Measurements from ENCODE around the gene TFCP2. TPM values are rescaled to one million over a fixed set of nuclear protein-coding genes. Genes with fewer than 3 reads are reported as not detected.

TFCP2 gene
- total and polyA plus RNA-seq, 2 of the 13 experiments (the other 11 are each of a cell fraction or from before 2014, with no cell fraction given): 7.6 to 10.0 TPM

DNA sequence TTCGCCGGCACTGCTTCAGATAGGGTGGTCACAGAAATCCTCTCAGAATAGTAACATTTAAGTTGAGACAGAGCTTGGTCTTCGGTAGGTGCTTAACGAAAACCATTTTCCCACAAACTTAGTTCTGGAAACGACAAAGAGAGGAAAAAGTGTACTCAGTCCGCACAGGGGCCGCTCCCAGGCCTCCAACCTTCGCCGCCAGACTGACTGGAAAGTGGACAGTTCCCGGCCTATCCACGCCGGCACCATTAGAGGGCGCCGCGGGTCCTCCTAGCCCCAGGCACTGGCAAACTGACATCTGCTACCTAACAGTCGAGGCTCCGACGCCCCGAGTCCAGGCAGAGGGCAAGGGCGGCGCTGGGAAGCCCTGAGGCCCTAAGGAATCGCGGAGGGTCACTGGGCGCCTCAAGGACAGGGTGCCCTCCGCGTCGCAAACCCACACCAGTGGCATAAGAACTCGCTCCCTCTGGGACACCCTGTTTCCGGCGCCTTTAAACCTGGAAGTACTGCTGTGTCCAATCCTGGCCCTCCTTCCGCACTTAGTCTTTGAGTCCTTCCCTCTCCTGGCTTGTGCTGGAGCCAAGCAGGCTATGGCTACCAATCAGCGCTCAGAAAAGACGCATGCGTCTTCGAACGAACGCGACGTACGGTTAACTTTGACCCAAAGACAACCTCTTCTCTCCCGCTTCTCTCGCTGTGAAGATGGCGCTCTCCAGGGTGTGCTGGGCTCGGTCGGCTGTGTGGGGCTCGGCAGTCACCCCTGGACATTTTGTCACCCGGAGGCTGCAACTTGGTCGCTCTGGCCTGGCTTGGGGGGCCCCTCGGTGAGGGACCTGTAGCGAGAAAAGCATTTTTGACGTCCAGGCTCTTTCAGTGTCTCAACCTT lies 125.0 kb downstream of the TFCP2 start, which contains the start of gene LETMD1 (continued):
- TF ChIP-seq, protein P1, sequence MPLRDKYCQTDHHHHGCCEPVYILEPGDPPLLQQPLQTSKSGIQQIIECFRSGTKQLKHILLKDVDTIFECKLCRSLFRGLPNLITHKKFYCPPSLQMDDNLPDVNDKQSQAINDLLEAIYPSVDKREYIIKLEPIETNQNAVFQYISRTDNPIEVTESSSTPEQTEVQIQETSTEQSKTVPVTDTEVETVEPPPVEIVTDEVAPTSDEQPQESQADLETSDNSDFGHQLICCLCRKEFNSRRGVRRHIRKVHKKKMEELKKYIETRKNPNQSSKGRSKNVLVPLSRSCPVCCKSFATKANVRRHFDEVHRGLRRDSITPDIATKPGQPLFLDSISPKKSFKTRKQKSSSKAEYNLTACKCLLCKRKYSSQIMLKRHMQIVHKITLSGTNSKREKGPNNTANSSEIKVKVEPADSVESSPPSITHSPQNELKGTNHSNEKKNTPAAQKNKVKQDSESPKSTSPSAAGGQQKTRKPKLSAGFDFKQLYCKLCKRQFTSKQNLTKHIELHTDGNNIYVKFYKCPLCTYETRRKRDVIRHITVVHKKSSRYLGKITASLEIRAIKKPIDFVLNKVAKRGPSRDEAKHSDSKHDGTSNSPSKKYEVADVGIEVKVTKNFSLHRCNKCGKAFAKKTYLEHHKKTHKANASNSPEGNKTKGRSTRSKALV (CRISPR knock-in tag; IDR thresholded peaks at IDR 0.05): no peak
- TF ChIP-seq SRSF9 (IDR thresholded peaks at IDR 0.05; ENCODE audit: borderline replicate concordance, insufficient read depth, low read depth, low read length, poor library complexity, severe bottlenecking) (no peak), CHCHD3 (CRISPR knock-in tag; IDR thresholded peaks at IDR 0.05) (no peak), PITX1 (CRISPR knock-in tag; IDR thresholded peaks at IDR 0.05) (0 out of 2 replicates have a peak, but pooled peaks have one; percentile 40), SIN3A (IDR thresholded peaks at IDR 0.05; ENCODE audit: borderline replicate concordance, low read depth, low read length) (peak; percentile 76; the same call in 1 of the 2 replicates), JDP2 (CRISPR knock-in tag; IDR thresholded peaks at IDR 0.05; ENCODE audit: borderline replicate concordance) (no peak), MBNL3 (CRISPR knock-in tag; conservative IDR thresholded peaks at IDR 0.05) (no peak), ZNF446 (CRISPR knock-in tag; IDR thresholded peaks at IDR 0.05) (0 out of 2 replicates have a peak, but pooled peaks have one; percentile 10), DMAP1 (CRISPR knock-in tag; IDR thresholded peaks at IDR 0.05) (peak; percentile 75; the same call in 1 of the 2 replicates), RFXANK (CRISPR knock-in tag; IDR thresholded peaks at IDR 0.05) (no peak; the same call in 1 of the 2 replicates), DNMT3B (CRISPR knock-in tag; conservative IDR thresholded peaks at IDR 0.05) (peak; percentile 24; the same call in 1 of the 2 replicates), RXRA (CRISPR knock-in tag; IDR thresholded peaks at IDR 0.05) (peak; percentile 87), KAT2B (IDR thresholded peaks at IDR 0.05; ENCODE audit: borderline replicate concordance, low read depth, low read length) (no peak)
- TF ChIP-seq, protein P2, sequence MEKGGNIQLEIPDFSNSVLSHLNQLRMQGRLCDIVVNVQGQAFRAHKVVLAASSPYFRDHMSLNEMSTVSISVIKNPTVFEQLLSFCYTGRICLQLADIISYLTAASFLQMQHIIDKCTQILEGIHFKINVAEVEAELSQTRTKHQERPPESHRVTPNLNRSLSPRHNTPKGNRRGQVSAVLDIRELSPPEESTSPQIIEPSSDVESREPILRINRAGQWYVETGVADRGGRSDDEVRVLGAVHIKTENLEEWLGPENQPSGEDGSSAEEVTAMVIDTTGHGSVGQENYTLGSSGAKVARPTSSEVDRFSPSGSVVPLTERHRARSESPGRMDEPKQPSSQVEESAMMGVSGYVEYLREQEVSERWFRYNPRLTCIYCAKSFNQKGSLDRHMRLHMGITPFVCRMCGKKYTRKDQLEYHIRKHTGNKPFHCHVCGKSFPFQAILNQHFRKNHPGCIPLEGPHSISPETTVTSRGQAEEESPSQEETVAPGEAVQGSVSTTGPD (CRISPR knock-in tag; IDR thresholded peaks at IDR 0.05): 0 out of 2 replicates have a peak, but pooled peaks have one; percentile 60
- TF ChIP-seq, protein P3, sequence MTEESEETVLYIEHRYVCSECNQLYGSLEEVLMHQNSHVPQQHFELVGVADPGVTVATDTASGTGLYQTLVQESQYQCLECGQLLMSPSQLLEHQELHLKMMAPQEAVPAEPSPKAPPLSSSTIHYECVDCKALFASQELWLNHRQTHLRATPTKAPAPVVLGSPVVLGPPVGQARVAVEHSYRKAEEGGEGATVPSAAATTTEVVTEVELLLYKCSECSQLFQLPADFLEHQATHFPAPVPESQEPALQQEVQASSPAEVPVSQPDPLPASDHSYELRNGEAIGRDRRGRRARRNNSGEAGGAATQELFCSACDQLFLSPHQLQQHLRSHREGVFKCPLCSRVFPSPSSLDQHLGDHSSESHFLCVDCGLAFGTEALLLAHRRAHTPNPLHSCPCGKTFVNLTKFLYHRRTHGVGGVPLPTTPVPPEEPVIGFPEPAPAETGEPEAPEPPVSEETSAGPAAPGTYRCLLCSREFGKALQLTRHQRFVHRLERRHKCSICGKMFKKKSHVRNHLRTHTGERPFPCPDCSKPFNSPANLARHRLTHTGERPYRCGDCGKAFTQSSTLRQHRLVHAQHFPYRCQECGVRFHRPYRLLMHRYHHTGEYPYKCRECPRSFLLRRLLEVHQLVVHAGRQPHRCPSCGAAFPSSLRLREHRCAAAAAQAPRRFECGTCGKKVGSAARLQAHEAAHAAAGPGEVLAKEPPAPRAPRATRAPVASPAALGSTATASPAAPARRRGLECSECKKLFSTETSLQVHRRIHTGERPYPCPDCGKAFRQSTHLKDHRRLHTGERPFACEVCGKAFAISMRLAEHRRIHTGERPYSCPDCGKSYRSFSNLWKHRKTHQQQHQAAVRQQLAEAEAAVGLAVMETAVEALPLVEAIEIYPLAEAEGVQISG (CRISPR knock-in tag; IDR thresholded peaks at IDR 0.05): peak; percentile 67
- TF ChIP-seq, protein P4, sequence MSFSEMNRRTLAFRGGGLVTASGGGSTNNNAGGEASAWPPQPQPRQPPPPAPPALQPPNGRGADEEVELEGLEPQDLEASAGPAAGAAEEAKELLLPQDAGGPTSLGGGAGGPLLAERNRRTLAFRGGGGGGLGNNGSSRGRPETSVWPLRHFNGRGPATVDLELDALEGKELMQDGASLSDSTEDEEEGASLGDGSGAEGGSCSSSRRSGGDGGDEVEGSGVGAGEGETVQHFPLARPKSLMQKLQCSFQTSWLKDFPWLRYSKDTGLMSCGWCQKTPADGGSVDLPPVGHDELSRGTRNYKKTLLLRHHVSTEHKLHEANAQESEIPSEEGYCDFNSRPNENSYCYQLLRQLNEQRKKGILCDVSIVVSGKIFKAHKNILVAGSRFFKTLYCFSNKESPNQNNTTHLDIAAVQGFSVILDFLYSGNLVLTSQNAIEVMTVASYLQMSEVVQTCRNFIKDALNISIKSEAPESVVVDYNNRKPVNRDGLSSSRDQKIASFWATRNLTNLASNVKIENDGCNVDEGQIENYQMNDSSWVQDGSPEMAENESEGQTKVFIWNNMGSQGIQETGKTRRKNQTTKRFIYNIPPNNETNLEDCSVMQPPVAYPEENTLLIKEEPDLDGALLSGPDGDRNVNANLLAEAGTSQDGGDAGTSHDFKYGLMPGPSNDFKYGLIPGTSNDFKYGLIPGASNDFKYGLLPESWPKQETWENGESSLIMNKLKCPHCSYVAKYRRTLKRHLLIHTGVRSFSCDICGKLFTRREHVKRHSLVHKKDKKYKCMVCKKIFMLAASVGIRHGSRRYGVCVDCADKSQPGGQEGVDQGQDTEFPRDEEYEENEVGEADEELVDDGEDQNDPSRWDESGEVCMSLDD (CRISPR knock-in tag; IDR thresholded peaks at IDR 0.05; ENCODE audit: borderline replicate concordance): 0 out of 2 replicates have a peak, but pooled peaks have one; percentile 25

All from HepG2 (cell line).